Hepatocyte (in vitro differentiated cells): Measurements from ENCODE around the gene FILIP1L.

Source experiments
- CTCF ChIP-seq: fragments of 200-600 bp; sonication (generic); IDR thresholded peaks from 2 replicates; pipeline ENCODE4 v1.5.1; 2016; ENCODE audit warnings: antibody characterized with exemption, mild to moderate bottlenecking; ENCODE audit not compliant: poor library complexity
- EZH2phosphoT487 ChIP-seq: fragments of 200-600 bp; sonication (generic); IDR thresholded peaks from one replicate; pipeline ENCODE4 v1.6.1; 2018; ENCODE audit warnings: antibody characterized with exemption, mild to moderate bottlenecking, low read depth, moderate library complexity; ENCODE audit not compliant: unreplicated experiment, severe bottlenecking

GRCh38 chr3:99957151-99957796, 157.0 kb downstream of the FILIP1L start:
- TF ChIP-seq EZH2phosphoT487 (no peak), CTCF (no peak)
